Mucosa of stomach (tissue), 1 donor: ENCODE measurements around the gene HACE1.
"Not testable (repeated sequence)": the region's sequence is repeated elsewhere in the genome, so short reads cannot be mapped to it uniquely, and the experiment has no call there.

ENCODE experiments used
- H3K27me3 ChIP-seq: one replicate; pipeline ENCODE4 v1.7.0; 2013; ENCODE audit warnings: mild to moderate bottlenecking, low read length; ENCODE audit not compliant: control insufficient read depth, insufficient read depth
- H3K36me3 ChIP-seq: one replicate; pipeline ENCODE4 v1.7.0; 2013; ENCODE audit warnings: low read length; ENCODE audit not compliant: control insufficient read depth, insufficient read depth
- H3K4me1 ChIP-seq: one replicate; pipeline ENCODE4 v1.7.0; 2013; ENCODE audit warnings: mild to moderate bottlenecking, low read length; ENCODE audit not compliant: control insufficient read depth, insufficient read depth
- H3K4me3 ChIP-seq: one replicate; pipeline ENCODE4 v1.7.0; 2013; ENCODE audit warnings: low read length
- H3K9ac ChIP-seq: one replicate; pipeline ENCODE4 v1.7.0; 2013; ENCODE audit warnings: mild to moderate bottlenecking, low read length, moderate library complexity
- H3K9me3 ChIP-seq: one replicate; pipeline ENCODE4 v1.7.0; 2013; ENCODE audit warnings: mild to moderate bottlenecking, low read length, moderate library complexity; ENCODE audit not compliant: control insufficient read depth
- donor health status: Pancreatic carcinoma.

HACE1 gene

GRCh38 chr6:104768906-104769305, 90.8 kb downstream of the HACE1 start:
- Histone ChIP-seq H3K36me3 (no peaks in the 10 kb centered on the region), H3K4me1 (no peaks in the 10 kb centered on the region), H3K9ac (no peak overlapping the region)

DNA sequence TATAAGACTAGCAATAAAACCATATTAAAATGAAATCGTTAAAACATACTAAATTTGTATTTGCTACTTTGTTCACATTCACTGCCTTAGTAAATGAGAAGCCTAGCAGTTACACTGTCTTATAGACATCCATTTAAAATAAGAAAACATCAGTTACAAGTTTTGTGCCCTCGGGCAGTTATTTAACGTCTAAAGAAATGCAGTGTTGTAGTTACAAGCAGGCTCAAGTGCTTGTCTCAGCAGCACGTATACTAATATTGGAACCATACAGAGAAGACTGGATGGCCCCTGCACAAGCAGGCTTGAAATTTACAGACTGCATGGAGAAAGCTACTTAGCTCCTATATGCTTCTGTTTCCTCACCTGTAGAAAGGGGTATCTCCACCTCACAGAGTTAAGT, 93.1 kb downstream of the HACE1 start:
- H3K9ac ChIP-seq, result no peak overlapping the region
- no peaks in the 10 kb centered on the region for H3K36me3 ChIP-seq

More at GRCh38 chr6:104768906-104769305, 90.8 kb downstream of the HACE1 start:
- Histone ChIP-seq H3K9me3 (no peaks in the 10 kb centered on the region), H3K27me3 (no peaks in the 10 kb centered on the region), H3K4me3 (no peak overlapping the region)

DNA sequence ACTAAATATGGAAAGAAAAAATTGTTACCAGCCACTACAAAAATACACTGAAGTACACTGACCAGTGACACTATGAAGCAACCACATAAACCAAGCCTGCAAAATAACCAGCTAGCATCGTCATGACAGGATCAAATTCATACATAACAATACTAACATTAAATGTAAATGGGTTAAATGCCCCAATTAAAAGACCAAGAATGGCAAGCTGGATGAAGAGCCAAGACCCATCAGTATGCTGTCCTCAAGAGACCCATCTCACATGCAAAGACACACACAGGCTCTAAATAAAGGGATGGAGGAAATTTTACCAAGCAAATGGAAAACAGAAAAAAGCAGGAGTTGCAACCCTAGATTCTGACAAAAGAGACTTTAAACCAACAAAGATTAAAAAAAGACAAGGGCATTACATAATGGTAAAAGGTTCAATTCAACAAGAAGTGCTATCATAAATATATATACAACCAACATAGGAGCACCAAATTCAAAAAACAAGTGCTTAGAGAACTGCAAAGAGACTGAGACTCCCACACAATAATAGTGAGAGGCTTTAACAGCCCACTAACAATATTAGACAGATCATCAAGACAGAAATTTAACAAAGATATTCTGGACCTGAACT, 104.8 kb downstream of the HACE1 start:
- no peaks in the 10 kb centered on the region for H3K27me3 ChIP-seq
- H3K9me3 ChIP-seq, result no peaks in the 10 kb centered on the region
- no peak overlapping the region for H3K9ac ChIP-seq
- no peak overlapping the region for H3K4me3 ChIP-seq
- no peaks in the 10 kb centered on the region for H3K36me3 ChIP-seq
- no peaks in the 10 kb centered on the region for H3K4me1 ChIP-seq

More for the DNA sequence above, 93.1 kb downstream of the HACE1 start:
- Histone ChIP-seq H3K4me3 (no peak overlapping the region), H3K27me3 (no peaks in the 10 kb centered on the region), H3K4me1 (no peaks in the 10 kb centered on the region), H3K9me3 (no peaks in the 10 kb centered on the region)

- no peaks in the 10 kb centered on the region for H3K9me3 ChIP-seq
- H3K36me3 ChIP-seq, result no peaks in the 10 kb centered on the region
- H3K4me1 ChIP-seq, result no peaks in the 10 kb centered on the region
- H3K4me3 ChIP-seq, result no peak overlapping the region
- no peak overlapping the region for H3K9ac ChIP-seq
- H3K27me3 ChIP-seq, result no peaks in the 10 kb centered on the region
Observed at GRCh38 chr6:104753251-104753650, 106.5 kb downstream of the HACE1 start.

GRCh38 chr6:104750449-104750848, 109.3 kb downstream of the HACE1 start:
- Histone ChIP-seq H3K36me3 (no peaks in the 10 kb centered on the region), H3K27me3 (no peaks in the 10 kb centered on the region), H3K9me3 (no peaks in the 10 kb centered on the region)

GRCh38 chr6:104739124-104739523, 120.6 kb downstream of the HACE1 start:
- not testable (repeated sequence) for H3K36me3 ChIP-seq, H3K9ac ChIP-seq, H3K9me3 ChIP-seq, H3K4me3 ChIP-seq, H3K27me3 ChIP-seq, H3K4me1 ChIP-seq

More at GRCh38 chr6:104750449-104750848, 109.3 kb downstream of the HACE1 start:
- no peak overlapping the region for H3K4me3 ChIP-seq
- H3K9ac ChIP-seq, result no peak overlapping the region
- no peaks in the 10 kb centered on the region for H3K4me1 ChIP-seq

DNA sequence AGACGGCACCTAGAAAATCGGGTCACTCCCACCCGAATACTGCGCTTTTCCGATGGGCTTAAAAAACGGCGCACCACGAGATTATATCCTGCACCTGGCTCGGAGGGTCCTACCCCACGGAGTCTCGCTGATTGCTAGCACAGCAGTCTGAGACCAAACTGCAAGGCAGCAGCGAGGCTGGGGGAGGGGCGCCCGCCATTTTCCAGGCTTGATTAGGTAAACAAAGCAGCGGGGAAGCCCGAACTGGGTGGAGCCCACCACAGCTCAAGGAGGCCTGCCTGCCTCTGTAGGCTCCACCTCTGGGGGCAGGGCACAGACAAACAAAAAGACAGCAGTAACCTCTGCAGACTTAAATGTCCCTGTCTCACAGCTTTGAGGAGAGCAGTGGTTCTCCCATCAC, 122.2 kb downstream of the HACE1 start:
- H3K27me3 ChIP-seq, result not testable (repeated sequence)

DNA sequence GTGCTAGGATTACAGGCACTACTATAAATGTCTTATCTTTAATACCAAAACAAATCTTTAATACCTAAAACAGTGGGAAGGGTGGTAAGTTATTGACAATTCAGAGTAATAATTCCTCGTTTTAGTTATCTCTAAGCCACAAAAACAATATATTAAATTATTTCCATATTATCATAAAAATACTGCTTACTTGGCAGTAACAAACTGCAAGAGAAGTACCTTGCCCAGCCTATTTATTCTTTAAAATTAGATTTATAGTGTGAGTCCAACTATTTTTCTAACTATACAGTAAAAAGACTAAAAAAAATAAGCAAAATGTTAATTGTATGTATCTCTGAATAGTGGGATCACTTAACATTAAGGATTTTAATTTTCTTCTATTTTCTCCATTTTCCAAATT, 123.2 kb downstream of the HACE1 start:
- no peak overlapping the region for H3K4me3 ChIP-seq
- H3K9ac ChIP-seq, result no peak overlapping the region
- no peaks in the 10 kb centered on the region for H3K9me3 ChIP-seq
- H3K4me1 ChIP-seq, result no peaks in the 10 kb centered on the region
- no peaks in the 10 kb centered on the region for H3K27me3 ChIP-seq
- no peaks in the 10 kb centered on the region for H3K36me3 ChIP-seq

More for the DNA sequence above, 122.2 kb downstream of the HACE1 start:
- H3K36me3 ChIP-seq, H3K9me3 ChIP-seq, H3K4me3 ChIP-seq, H3K9ac ChIP-seq, H3K4me1 ChIP-seq: not testable (repeated sequence)

DNA sequence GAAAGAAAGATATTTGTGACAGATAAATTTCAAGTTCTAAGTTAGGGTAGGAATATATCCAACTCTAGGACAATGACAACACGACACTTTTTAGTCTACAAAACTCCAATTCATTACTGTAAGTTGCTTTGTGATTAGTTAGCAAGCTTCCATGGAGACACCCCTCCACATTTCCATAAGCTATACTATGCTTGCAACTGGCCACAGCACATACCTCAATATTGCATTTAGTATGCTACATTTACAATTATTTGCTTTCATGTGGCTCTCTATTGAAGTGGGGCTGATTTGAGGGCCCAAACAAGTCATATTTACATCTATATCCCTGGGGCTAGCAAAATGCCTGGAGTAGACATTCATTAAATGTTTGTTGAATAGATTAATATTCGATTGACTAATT, 129.3 kb downstream of the HACE1 start:
- no peaks in the 10 kb centered on the region for H3K4me1 ChIP-seq
- H3K4me3 ChIP-seq, result no peak overlapping the region
- no peaks in the 10 kb centered on the region for H3K36me3 ChIP-seq
- no peak overlapping the region for H3K9ac ChIP-seq
- H3K27me3 ChIP-seq, result no peaks in the 10 kb centered on the region
- H3K9me3 ChIP-seq, result no peaks in the 10 kb centered on the region

DNA sequence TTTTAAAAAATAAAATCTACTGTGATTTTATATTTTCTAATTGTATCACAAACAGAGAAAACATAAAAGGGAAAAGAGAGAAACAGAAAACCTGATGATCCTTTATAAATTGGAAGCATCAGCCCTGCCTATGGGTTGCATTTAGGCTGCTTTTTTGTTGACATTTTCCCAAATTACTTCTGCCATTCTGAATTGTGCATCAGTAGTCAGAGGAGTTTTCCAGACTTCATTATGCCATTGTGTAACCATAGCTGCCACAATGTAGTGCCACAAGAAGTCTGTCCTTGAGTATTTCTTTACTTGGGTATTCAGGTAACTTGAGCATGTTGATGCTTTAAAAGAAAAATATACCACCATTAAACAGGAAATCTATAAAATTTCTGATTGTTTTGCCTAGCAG, 130.3 kb downstream of the HACE1 start:
- Histone ChIP-seq H3K9me3 (no peaks in the 10 kb centered on the region), H3K4me3 (no peak overlapping the region), H3K4me1 (no peaks in the 10 kb centered on the region), H3K36me3 (no peaks in the 10 kb centered on the region), H3K9ac (no peak overlapping the region), H3K27me3 (no peaks in the 10 kb centered on the region)

GRCh38 chr6:104728448-104728847, 131.3 kb downstream of the HACE1 start:
- H3K27me3 ChIP-seq, result no peaks in the 10 kb centered on the region
- no peaks in the 10 kb centered on the region for H3K36me3 ChIP-seq
- no peak overlapping the region for H3K9ac ChIP-seq
- no peaks in the 10 kb centered on the region for H3K9me3 ChIP-seq
- no peaks in the 10 kb centered on the region for H3K4me1 ChIP-seq
- no peak overlapping the region for H3K4me3 ChIP-seq

- no peaks in the 10 kb centered on the region for H3K9me3 ChIP-seq
- H3K4me3 ChIP-seq, result no peak overlapping the region
- no peaks in the 10 kb centered on the region for H3K4me1 ChIP-seq
- no peaks in the 10 kb centered on the region for H3K27me3 ChIP-seq
- no peaks in the 10 kb centered on the region for H3K36me3 ChIP-seq
- H3K9ac ChIP-seq, result no peak overlapping the region
Observed at GRCh38 chr6:104718672-104719071, 141.0 kb downstream of the HACE1 start.

DNA sequence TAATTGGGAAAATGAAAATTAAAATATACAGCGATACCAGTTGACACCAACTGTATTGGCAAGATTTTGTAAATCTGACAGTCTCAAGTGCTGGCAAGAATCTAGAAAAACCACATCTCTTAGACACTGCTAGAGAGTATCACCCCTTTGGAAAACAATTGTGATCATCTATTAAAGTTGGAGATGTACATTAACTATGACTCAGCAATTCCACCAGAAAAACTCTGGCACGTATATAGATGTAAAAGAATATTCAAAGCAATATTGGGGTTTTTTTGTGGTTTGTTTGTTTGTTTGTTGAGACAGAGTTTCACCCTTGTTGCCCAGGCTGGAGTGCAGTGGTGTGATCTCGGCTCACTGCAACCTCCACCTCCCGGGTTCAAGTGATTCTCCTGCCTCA, 142.9 kb downstream of the HACE1 start:
- Histone ChIP-seq H3K27me3 (no peaks in the 10 kb centered on the region), H3K4me1 (no peaks in the 10 kb centered on the region), H3K36me3 (no peaks in the 10 kb centered on the region), H3K9me3 (no peaks in the 10 kb centered on the region), H3K9ac (no peak overlapping the region), H3K4me3 (no peak overlapping the region)
